ENCODE results near the gene PLXNA1. TPM values are rescaled to one million over a fixed set of nuclear protein-coding genes. Genes with fewer than 3 reads are reported as not detected.

Gene PLXNA1
- total RNA-seq, 1 experiment from 2014 or later = 44.4 TPM

DNA sequence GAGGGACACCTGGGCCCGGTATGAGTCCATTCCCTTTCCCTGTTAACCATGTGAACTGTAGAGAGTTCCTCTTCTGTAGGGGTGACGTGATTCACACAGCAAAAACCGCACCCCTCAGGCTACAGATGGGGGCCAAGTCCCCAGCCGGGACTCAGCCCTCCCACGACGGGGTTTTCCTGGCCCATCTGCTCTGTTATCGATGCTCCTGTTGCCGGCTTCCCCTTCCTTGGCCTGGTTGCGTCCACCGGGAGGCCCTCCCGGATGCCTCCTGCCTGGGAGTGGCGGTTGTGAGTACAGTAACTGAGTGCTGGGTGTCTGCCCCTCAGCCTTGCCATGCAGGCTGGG, 817 bp upstream of the PLXNA1 start:
- Histone ChIP-seq H3K36me3 (peaks cover 8% of the 10 kb centered on the region), H3K9me3 (replicated peaks) (no peaks in the 10 kb centered on the region), H3K4me3 (peak overlapping the region; percentile 92), H3K27me3 (replicated peaks) (no peaks in the 10 kb centered on the region), H3K4me1 (replicated peaks) (peaks cover 20% of the 10 kb centered on the region), H3K27ac (peak overlapping the region; percentile 79)
- DNase-seq (ENCODE audit: low read depth in 1 of 2, low spot score in 2 of 2) = no peak

DNA sequence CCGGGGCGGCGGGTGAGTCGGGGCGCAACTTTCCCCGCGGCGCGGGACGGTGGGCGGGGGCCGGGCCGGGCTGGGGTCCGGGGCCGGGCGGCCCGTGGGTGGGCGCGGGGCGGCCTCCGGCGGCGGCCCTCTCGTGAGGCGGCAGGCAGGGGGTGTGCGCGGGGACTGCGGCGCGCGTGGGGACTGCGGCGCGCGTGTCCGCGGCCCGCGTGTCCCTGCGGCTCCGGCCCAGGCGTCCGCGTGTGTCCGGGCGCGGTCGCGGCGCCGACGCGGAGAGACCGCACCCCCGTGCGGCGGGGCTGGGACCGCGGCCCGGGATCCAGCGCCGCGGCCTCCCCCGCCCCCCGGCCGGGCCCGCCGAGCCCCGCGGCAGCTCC, 349 bp downstream of the PLXNA1 start:
- H3K27ac ChIP-seq = no peak overlapping the region
- peak overlapping the region; percentile 92 for H3K4me3 ChIP-seq
- H3K36me3 ChIP-seq = peaks cover 8% of the 10 kb centered on the region
- H3K27me3 ChIP-seq (replicated peaks) = no peaks in the 10 kb centered on the region
- no peaks in the 10 kb centered on the region for H3K9me3 ChIP-seq (replicated peaks)
- DNase-seq (ENCODE audit: low read depth in 1 of 2, low spot score in 2 of 2) = no peak
- H3K4me1 ChIP-seq (replicated peaks) = peaks cover 20% of the 10 kb centered on the region

DNA sequence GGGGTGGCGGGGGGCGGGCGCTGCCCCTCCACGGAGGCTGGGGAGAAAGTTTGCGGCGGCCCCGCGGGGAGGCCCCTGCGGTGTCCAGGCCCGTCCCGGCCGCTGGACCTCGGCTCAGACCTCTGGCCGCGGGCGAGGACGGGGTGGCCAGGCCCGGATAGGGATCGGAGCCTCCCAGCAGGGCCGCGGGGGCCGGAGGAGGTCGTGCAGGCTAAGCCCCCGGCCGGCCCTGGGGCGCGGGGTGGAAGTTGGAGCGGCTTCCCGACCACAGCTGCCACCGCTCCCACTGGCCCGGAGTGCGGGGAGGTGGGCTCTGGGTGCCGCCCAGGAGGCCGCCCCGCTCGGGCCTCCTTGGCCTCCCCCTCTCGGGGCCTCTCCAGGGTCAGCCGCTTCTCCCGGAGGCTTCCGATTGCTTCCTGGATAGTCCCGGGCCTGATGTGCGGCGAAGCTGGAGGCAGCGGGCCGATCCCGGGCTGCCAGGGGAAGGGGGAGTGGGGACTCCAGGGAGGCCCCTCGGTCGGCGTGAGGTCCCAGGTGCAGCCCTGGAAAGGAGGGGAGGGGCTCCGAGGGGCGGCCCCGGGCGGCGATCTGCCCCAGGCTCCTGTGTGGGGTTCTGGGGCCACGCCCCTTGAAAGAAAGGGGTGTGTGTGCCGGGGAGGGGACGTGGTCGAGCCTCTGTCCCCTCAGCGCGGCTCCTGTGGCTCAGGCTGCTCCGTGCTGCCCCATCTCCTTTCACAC, 907 bp downstream of the PLXNA1 start:
- DNase-seq (ENCODE audit: low read depth in 1 of 2, low spot score in 2 of 2) = peak in 1 of 2 experiments; percentile 39
- Histone ChIP-seq H3K27ac (peak overlapping the region; percentile 36; the same call in 1 of the 2 replicates), H3K27me3 (replicated peaks) (no peaks in the 10 kb centered on the region)

DNA sequence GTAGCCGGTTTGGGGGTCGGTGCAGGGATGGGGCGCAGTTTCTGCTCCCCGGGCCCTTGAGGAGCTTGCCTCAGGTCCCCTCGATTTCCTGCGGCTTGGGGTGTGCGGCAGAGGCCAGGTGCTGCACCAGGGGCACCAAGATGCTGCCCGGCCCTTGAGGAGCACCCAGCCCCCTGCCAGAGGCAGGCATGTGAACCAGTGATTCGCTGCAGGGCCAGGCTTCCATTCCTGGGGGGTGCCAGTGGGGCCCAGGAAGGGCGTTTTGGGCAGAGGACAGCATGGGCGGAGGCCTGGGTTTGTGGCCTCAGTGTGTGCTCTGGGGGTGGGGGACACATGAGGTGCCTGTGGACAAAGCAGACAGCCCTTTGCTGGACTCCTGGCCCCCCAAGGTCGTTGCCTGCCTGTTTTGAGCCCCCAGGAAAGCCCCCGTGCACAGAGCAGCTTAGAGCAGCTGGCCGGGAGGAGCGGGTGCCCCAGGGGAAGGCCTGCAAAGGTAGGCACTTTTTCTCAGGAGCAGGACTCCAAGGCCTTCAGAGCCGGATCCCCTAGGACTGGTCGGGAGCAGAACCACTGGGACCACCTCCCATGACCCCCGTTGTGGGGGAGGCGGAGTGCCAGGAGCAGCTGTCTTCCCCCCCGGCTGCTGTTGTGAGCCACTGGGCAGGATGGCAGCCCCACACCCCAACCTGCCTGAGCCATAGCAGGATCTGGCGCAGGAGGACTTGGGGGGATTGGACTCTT, 1.6 kb downstream of the PLXNA1 start:
- Histone ChIP-seq H3K4me1 (replicated peaks) (peaks cover 20% of the 10 kb centered on the region), H3K27ac (no peak overlapping the region), H3K27me3 (replicated peaks) (no peaks in the 10 kb centered on the region), H3K4me3 (peak overlapping the region; percentile 92), H3K9me3 (replicated peaks) (no peaks in the 10 kb centered on the region), H3K36me3 (peaks cover 20% of the 10 kb centered on the region)
- DNase-seq (ENCODE audit: low read depth in 1 of 2, low spot score in 2 of 2) = no peak

More for the DNA sequence above, 907 bp downstream of the PLXNA1 start:
- Histone ChIP-seq H3K9me3 (replicated peaks) (no peaks in the 10 kb centered on the region), H3K4me1 (replicated peaks) (peaks cover 20% of the 10 kb centered on the region), H3K4me3 (peak overlapping the region; percentile 92), H3K36me3 (peaks cover 13% of the 10 kb centered on the region)

DNA sequence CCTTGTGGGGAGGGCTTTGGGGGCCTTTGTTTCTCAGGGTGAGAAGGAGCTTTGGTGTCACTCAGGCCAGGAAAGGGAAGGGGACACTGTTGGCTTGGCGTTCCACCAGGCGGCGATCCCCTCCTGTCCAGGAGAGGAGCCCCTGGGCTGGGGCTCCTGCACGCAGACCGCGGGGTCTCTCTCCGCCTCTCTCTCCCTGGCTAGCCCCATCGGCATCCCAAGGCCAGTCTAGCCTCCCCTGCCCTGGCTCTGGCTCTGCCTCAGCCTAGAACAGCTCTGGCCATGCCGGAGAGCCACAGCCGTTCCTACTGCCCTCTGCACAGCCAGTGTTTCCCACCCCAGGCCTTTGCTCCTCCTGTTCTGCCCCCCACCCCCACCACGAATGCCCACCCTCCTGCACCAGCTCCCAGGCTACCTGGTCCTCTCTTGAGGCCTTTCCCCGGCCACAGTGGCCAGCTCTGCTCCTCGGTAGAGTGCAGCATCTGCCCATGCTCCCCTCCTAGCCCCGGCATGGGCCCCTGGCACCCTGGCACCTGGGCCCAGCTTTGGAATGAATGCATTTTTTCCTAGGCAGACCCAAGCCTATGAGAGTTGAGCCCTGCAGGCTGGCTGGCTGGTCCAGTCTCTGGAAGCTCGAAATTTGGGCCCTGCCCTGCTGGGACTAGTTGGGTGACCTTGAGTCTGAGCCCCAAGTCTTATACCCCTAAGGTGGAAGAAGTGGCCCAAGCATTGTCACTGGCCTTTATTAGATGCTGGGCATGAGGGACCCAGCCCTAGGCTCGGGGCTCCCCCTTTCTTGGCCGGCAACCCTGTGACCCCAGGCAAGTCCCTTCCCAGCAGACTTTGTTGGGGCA, 2.4 kb downstream of the PLXNA1 start:
- Histone ChIP-seq H3K36me3 (peaks cover 28% of the 10 kb centered on the region), H3K4me1 (replicated peaks) (peaks cover 20% of the 10 kb centered on the region), H3K9me3 (replicated peaks) (no peaks in the 10 kb centered on the region), H3K4me3 (no peak overlapping the region), H3K27me3 (replicated peaks) (no peaks in the 10 kb centered on the region), H3K27ac (no peak overlapping the region)
- DNase-seq (ENCODE audit: low read depth in 1 of 2, low spot score in 2 of 2) = no peak

DNA sequence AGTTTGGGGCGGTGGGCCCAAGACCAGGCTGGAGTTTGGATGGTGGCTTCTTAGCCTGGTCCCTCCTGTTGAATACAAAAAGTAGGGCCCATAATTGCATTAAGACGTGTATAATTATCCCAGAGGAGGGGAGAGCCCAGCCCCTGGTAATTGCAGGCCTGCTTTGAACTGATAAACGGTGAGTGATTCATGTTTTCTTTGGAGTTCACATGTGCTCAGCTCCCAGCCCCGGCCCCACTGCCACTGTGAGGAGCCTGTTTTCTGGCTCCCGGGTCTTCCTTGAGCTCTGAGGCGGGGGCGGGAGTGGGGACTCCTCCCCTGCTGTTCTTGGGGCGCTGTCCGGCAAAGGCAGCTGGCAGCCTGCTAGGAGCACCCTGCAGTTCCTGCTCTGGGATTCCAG, 3.1 kb downstream of the PLXNA1 start:
- Histone ChIP-seq H3K4me3 (no peak overlapping the region), H3K27me3 (replicated peaks) (no peaks in the 10 kb centered on the region), H3K27ac (no peak overlapping the region), H3K4me1 (replicated peaks) (peaks cover 20% of the 10 kb centered on the region), H3K9me3 (replicated peaks) (no peaks in the 10 kb centered on the region), H3K36me3 (peaks cover 34% of the 10 kb centered on the region)
- no peak for DNase-seq (ENCODE audit: low read depth in 1 of 2, low spot score in 2 of 2)

DNA sequence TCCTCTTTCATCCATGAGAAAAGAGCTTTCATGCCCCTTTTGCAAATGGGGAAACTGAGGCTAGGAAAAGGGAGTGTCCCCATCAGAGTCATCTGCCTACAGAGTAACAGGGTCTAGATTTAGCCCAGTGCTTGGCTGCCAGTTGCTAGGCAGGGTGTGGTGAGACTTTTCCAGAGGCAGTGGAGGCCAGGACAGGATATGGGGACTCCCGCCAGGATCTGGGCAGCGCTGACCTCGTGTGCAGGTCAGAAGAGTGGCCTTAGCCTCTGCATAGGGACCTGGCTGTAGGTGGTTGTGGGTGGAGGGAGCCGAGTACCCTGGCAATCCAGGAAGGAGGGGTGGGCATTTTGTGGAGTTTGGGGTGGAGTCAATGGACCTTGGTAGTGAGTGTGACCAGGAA, 4.2 kb downstream of the PLXNA1 start:
- Histone ChIP-seq H3K27me3 (replicated peaks) (no peaks in the 10 kb centered on the region), H3K27ac (no peak overlapping the region), H3K36me3 (peaks cover 44% of the 10 kb centered on the region), H3K9me3 (replicated peaks) (no peaks in the 10 kb centered on the region), H3K4me1 (replicated peaks) (peaks cover 15% of the 10 kb centered on the region), H3K4me3 (no peak overlapping the region)
- no peak for DNase-seq (ENCODE audit: low read depth in 1 of 2, low spot score in 2 of 2)

DNA sequence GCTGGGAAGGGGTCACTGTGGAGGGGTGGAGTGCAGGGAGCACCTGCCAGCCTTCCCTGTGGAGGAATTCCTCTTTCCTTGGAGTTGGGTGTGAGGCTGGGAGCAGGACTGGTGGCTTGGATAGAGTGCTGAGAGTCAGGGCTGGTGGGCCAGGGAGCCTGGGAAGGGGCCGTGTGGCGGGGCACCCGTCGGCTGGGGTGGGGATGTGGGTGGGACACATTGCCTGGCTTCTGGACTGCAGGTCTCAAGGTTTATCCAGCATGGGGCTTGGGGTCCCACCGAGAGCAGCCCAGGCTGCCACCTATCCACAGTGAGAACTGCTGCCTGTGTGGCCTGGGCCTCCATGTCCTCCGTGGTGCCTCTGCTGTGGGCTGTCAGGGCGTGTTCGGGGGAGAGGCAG, 4.7 kb downstream of the PLXNA1 start:
- Histone ChIP-seq H3K27ac (no peak overlapping the region), H3K9me3 (replicated peaks) (no peaks in the 10 kb centered on the region), H3K27me3 (replicated peaks) (no peaks in the 10 kb centered on the region), H3K4me3 (no peak overlapping the region), H3K4me1 (replicated peaks) (peaks cover 10% of the 10 kb centered on the region), H3K36me3 (peaks cover 47% of the 10 kb centered on the region)
- DNase-seq (ENCODE audit: low read depth in 1 of 2, low spot score in 2 of 2) = no peak

DNA sequence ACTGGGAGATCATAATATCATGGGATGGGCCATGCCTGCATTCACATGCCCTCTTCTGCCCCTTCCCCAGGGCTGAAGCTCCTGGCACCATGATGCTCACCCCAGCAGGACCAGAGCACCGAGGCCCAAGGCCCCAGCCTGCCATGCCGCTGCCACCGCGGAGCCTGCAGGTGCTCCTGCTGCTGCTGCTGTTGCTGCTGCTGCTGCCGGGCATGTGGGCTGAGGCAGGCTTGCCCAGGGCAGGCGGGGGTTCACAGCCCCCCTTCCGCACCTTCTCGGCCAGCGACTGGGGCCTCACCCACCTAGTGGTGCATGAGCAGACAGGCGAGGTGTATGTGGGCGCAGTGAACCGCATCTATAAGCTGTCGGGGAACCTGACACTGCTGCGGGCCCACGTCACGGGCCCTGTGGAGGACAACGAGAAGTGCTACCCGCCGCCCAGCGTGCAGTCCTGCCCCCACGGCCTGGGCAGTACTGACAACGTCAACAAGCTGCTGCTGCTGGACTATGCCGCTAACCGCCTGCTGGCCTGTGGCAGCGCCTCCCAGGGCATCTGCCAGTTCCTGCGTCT, 5.6 kb downstream of the PLXNA1 start:
- peaks cover 9% of the 10 kb centered on the region for H3K4me1 ChIP-seq (replicated peaks)
- no peak overlapping the region for H3K27ac ChIP-seq
- H3K36me3 ChIP-seq = peaks cover 54% of the 10 kb centered on the region
- no peaks in the 10 kb centered on the region for H3K9me3 ChIP-seq (replicated peaks)
- no peaks in the 10 kb centered on the region for H3K27me3 ChIP-seq (replicated peaks)
- no peak for DNase-seq (ENCODE audit: low read depth in 1 of 2, low spot score in 2 of 2)
- no peak overlapping the region for H3K4me3 ChIP-seq

DNA sequence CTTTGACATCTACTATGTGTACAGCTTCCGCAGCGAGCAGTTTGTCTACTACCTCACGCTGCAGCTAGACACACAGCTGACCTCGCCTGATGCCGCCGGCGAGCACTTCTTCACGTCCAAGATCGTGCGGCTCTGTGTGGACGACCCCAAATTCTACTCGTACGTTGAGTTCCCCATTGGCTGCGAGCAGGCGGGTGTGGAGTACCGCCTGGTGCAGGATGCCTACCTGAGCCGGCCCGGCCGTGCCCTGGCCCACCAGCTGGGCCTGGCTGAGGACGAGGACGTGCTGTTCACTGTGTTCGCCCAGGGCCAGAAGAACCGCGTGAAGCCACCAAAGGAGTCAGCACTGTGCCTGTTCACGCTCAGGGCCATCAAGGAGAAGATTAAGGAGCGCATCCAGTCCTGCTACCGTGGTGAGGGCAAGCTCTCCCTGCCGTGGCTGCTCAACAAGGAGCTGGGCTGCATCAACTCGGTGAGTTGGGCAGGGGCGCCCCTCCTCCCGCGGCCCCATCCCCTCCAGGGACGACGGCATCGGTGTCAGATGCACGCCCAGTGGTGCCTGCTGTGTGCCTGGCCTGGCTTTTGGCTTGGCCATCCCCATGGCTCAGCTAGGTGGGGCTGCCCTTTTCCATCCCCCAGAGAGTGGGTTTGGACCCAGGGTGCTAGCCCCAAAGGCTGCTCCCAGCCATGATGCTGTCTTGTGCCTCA, 6.6 kb downstream of the PLXNA1 start:
- Histone ChIP-seq H3K36me3 (peaks cover 51% of the 10 kb centered on the region), H3K4me3 (no peak overlapping the region), H3K4me1 (replicated peaks) (peaks cover 3% of the 10 kb centered on the region), H3K9me3 (replicated peaks) (no peaks in the 10 kb centered on the region), H3K27me3 (replicated peaks) (no peaks in the 10 kb centered on the region), H3K27ac (no peak overlapping the region)
- DNase-seq (ENCODE audit: low read depth in 1 of 2, low spot score in 2 of 2) = no peak

DNA sequence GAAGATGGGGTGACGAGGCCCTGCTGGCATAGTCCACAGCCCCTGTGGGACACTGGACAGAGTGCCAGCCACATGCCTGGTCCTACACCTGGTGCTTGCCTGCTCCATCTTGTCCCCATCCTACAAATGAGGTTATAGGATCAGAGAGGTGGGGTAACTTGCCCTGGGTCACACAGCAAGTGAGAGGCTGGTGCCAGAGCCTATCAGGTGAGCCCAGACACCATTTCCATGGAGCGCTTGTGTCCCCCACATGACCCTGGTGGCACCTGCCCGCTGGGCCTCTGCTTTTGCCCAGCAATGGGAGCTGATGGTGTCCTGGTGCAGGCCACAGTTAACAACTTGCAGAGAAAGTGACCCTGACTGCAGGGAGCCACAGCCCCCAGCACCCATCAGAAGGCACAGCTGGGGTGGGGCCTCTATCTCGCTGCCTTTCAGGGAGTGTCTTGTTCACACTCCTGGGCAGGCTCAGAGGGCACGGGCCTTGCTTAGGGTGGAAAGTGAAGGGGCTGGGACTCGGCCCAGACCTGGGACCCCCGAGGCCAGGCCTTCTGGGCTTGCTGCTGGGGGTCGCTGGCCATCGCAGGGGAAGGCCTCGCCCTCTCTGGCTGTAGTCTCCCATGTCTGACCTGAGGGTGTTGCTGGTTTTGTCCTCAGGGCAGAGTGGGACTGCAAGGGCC, 7.2 kb downstream of the PLXNA1 start:
- Histone ChIP-seq H3K9me3 (replicated peaks) (no peaks in the 10 kb centered on the region), H3K27me3 (replicated peaks) (no peaks in the 10 kb centered on the region)

DNA sequence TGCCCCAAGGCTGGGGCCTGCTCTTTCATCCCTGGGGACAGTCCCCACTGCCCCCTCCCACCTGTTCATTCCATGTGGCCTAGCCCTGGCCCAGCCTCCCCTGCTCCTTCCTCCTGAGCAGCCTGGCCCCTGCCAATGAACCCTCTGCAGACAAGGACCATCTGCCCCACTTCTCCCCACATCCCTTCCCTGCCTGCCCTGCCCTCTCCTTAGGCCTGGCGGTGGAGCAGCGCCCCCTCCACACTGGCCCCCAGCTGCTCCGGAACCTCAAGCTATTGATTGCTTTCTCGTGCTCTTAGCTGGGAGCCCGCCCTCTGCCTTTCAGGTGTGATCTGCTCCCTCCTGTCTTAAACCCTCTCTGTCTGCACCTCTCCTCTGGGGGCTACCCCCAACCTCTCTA, 8.0 kb downstream of the PLXNA1 start:
- Histone ChIP-seq H3K4me3 (no peak overlapping the region), H3K27me3 (replicated peaks) (no peaks in the 10 kb centered on the region), H3K9me3 (replicated peaks) (no peaks in the 10 kb centered on the region), H3K4me1 (replicated peaks) (no peaks in the 10 kb centered on the region), H3K36me3 (peaks cover 53% of the 10 kb centered on the region), H3K27ac (no peak overlapping the region)
- DNase-seq (ENCODE audit: low read depth in 1 of 2, low spot score in 2 of 2) = no peak

More for the DNA sequence above, 7.2 kb downstream of the PLXNA1 start:
- no peaks in the 10 kb centered on the region for H3K4me1 ChIP-seq (replicated peaks)
- no peak overlapping the region for H3K27ac ChIP-seq
- no peak for DNase-seq (ENCODE audit: low read depth in 1 of 2, low spot score in 2 of 2)
- peaks cover 51% of the 10 kb centered on the region for H3K36me3 ChIP-seq
- no peak overlapping the region for H3K4me3 ChIP-seq

Data from SJSA1 (cell line).